Stimulated activated CD8-positive, alpha-beta memory T cell treated with anti-CD3 and anti-CD28 coated beads, Interleukin-12 subunit alpha, Interleukin-12 subunit beta, amount 100 ng/mL, for 1 hour (primary cell): Measurements from ENCODE around the gene ZNF384.

ENCODE experiments used
- DNase-seq: peaks from one replicate; pipeline ENCODE4 v3.0.0-alpha.2; 2020; ENCODE audit warnings: low read depth

The ZNF384 gene

DNA sequence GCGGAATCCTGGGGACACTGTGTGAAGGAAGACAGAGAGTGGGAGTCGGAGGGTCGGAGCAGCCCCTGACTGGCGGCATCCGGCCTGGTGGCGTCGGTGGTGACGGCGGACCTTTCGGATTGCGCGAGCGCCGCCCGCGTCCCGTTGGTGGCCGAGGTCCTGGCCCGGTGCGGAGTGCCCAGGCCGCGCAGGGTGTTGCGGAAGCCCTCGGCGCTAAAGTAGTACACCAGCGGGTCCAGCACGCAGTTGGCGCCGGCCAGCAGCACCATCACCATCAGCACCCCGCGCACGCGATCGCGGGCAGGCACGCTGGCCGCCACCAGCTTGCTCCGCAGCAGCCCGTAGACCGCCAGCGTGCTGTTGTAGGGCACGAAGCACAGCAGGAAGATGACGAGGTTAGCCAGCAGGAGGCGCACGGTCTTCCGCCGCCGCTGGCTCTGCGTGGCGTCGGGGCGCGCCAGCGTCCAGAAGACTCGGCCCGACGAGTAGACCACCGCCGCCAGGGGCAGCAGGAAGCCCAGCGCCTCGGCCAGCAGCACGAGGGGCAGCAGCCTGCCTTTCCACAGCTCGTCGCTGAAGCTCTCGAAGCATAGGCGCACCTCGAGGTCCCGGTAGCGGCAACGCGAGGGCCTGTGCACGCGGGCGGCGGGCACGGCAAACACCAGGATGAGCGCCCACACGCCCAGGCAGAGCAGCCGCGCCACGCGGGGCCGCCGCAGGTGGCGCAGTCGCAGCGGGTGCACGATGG is 68.9 kb downstream of the ZNF384 start:
- DNase-seq, result no peak

GRCh38 chr12:6618483-6619225 is 70.5 kb downstream of the ZNF384 start:
- DNase-seq, result no peak
